GM12872 (cell line): Measurements from ENCODE around the gene RPAP3.

Experiments
- TF ChIP-seq, protein P1 (sequence below): IDR thresholded peaks from 3 replicates; pipeline ENCODE4 v1.5.1; 2011; ENCODE audit warnings: low read depth, mild to moderate bottlenecking, low read length, moderate library complexity; ENCODE audit not compliant: insufficient read depth

The RPAP3 gene

DNA sequence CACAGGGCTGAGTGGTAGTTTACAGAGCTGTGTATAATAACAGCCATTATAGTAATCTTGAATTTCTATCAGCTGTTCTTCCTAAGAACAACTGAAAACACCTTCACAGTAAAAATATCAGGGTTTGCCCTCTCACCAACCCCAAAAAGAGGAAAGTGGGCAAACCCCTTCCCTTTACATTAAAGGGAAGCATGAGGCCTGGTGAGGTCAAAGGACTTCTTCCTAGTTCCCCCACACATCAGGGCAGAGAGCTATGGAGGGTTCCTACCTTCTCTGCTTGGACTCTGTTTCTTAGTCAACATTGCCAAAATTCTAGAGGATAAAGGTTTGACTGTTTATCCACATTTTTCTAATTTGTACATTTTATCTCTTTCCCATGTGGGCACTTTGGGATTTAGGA, 4.4 kb upstream of the RPAP3 start:
- TF ChIP-seq, protein P1, sequence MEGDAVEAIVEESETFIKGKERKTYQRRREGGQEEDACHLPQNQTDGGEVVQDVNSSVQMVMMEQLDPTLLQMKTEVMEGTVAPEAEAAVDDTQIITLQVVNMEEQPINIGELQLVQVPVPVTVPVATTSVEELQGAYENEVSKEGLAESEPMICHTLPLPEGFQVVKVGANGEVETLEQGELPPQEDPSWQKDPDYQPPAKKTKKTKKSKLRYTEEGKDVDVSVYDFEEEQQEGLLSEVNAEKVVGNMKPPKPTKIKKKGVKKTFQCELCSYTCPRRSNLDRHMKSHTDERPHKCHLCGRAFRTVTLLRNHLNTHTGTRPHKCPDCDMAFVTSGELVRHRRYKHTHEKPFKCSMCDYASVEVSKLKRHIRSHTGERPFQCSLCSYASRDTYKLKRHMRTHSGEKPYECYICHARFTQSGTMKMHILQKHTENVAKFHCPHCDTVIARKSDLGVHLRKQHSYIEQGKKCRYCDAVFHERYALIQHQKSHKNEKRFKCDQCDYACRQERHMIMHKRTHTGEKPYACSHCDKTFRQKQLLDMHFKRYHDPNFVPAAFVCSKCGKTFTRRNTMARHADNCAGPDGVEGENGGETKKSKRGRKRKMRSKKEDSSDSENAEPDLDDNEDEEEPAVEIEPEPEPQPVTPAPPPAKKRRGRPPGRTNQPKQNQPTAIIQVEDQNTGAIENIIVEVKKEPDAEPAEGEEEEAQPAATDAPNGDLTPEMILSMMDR = no peak

DNA sequence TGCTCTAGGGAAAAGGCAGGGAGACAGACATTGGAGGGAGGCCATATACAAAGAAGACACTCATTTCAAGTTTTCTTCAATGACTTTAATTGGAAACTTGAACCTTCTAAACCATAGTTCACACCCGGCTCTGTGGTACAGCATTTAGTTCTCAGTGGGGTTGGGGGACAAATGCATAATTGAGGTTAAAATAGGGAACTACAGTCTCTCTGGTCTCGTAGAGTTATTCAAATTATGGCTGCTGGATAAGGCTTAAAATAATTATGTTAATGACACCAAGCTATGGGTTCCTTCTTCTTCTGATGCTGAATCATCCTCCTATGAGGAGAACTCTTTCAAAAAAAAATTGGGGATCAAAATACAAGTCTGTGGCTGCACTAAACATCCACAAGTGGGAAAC, 3.8 kb upstream of the RPAP3 start:
- TF ChIP-seq, protein P1 = no peak

- TF ChIP-seq, protein P1 = no peak
These were observed 3.4 kb upstream of the RPAP3 start for GRCh38 chr12:47709237-47709636.

DNA sequence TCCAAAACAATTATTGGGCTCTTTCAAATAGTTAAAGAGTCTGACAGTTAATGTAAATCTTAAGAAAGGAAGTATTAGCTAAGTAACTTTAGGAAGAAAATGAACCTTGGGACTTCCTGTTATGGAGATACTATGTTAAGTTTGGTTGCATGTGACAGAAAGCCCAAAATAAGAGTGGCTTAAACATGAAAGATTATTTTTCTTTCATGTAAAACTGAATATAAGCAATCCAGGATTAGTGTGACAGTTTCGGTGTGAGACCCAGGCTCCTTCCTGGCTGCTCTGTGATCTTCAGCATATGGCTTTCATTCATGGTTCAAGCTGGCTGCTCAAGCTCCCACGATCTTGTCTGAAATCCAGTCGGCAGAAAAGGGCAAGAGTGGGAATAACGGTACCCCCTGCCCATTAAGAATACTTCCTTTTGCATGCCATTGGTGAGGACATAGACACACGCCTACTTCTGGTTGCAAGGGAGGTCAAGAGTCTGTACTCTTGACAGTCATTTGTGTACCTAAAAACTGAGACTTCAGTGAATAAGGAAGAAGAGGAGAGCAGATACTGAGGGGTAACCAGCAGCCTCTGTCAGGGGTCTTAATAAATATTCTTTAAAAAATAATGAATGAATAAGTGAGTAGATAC, 2.2 kb upstream of the RPAP3 start:
- TF ChIP-seq, protein P1 = no peak

DNA sequence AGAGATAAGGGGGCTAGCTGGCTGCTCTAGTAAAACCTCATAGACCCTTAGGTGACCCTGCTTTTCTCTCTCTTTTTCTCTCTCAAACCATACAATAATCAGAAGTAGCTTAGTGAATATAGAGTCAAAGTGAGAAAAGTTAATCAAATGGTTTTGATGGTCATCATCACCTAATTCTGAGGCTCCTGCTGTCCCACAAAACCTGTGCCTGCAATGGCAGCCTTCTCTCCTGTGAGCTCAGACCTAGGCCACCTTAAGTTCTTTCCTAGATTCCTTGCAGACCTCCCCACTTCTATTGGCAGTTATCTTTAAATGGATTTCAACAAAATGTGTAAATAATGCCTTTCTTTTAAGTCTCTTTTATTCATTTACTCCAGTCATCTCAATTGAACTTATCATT, 1.5 kb upstream of the RPAP3 start:
- TF ChIP-seq, protein P1 = no peak

GRCh38 chr12:47705229-47705565, 633 bp downstream of the RPAP3 start:
- TF ChIP-seq, protein P1 = no peak

DNA sequence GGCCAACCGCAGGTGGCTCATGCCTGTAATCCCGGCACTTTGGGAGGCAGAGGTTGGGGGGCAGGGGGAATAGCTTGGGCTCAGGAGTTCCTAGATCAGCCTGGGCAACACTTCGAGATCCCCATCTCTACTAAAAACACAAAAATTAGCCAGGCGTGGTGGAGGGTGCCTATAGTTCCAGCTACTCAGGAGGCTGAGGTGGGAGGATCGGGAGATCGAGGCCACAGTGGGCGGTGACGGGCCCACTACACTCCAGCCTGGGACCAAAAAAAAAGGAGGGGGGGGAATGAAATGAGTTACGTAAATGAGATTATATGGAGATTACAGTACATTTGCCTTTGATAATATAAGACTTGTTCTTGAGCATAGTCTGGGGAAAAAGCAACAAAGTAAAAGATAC, 1.1 kb downstream of the RPAP3 start:
- TF ChIP-seq, protein P1 = no peak
